WTC11 (cell line): ENCODE measurements around the gene MGAT3. TPM values are rescaled to one million over a fixed set of nuclear protein-coding genes. Genes with fewer than 3 reads are reported as not detected.

Source experiments
- ATAC-seq: fragments of 200-7000 bp; cut with Tn5 transposase; 2 replicates; pipeline ENCODE4 v1.10.0; 2021; ENCODE audit warnings: mild to moderate bottlenecking, moderate library complexity
- CTCF ChIA-PET: fragments of 300-600 bp; sonication (Branson Sonifier 250); formaldehyde crosslinking; loops from one replicate; lab custom pipeline; 2021; ENCODE audit warnings: antibody characterized with exemption; lab: Charles Lee
- POLR2A ChIA-PET: fragments of 350-600 bp; sonication (Branson Sonifier 250); formaldehyde crosslinking; loops from one replicate; lab custom pipeline; 2021; ENCODE audit warnings: antibody characterized with exemption; lab: Charles Lee
- DNase-seq: peaks from one replicate; pipeline ENCODE4 v3.0.0; 2021; ENCODE audit warnings: low spot score
- H3K27ac Mint-ChIP-seq: 2 replicates; pipeline ENCODE4 v1.8.0; 2021; ENCODE audit warnings: mixed read lengths
- H3K27me3 Mint-ChIP-seq: 2 replicates; pipeline ENCODE4 v1.8.0; 2021; ENCODE audit warnings: low read depth, mild to moderate bottlenecking, moderate library complexity, mixed read lengths
- H3K36me3 Mint-ChIP-seq: 2 replicates; pipeline ENCODE4 v1.8.0; 2021; ENCODE audit warnings: mixed read lengths
- H3K4me1 Mint-ChIP-seq: 2 replicates; pipeline ENCODE4 v1.8.0; 2022; ENCODE audit warnings: mixed read lengths
- H3K4me3 Mint-ChIP-seq: 2 replicates; pipeline ENCODE4 v1.8.0; 2021; ENCODE audit warnings: mild to moderate bottlenecking, moderate library complexity, mixed read lengths
- H3K9me3 Mint-ChIP-seq: 2 replicates; pipeline ENCODE4 v1.8.0; 2021; ENCODE audit warnings: mixed read lengths
- CTCF ChIP-seq: fragments of 200-600 bp; IDR thresholded peaks from 2 replicates; pipeline ENCODE4 v1.8.0; 2022; ENCODE audit warnings: antibody characterized with exemption
- E2F1 ChIP-seq: sonication (generic); formaldehyde crosslinking; IDR thresholded peaks from 2 replicates; pipeline ENCODE4 v1.8.0; 2022; ENCODE audit warnings: mild to moderate bottlenecking, missing genetic modification reagents
- E2F4 ChIP-seq: sonication (generic); formaldehyde crosslinking; IDR thresholded peaks from 2 replicates; pipeline ENCODE4 v1.8.1; 2022; ENCODE audit warnings: low read depth, mild to moderate bottlenecking, moderate library complexity, missing genetic modification reagents, borderline replicate concordance
- ESRRA ChIP-seq: sonication (generic); formaldehyde crosslinking; IDR thresholded peaks from 2 replicates; pipeline ENCODE4 v1.8.1; 2022; ENCODE audit warnings: mild to moderate bottlenecking, missing genetic modification reagents, borderline replicate concordance
- FOXJ3 ChIP-seq: sonication (generic); formaldehyde crosslinking; IDR thresholded peaks from 2 replicates; pipeline ENCODE4 v1.9.0; 2021; ENCODE audit warnings: missing genetic modification reagents, mild to moderate bottlenecking, borderline replicate concordance
- FOXK1 ChIP-seq: sonication (generic); formaldehyde crosslinking; IDR thresholded peaks from 2 replicates; pipeline ENCODE4 v1.8.0; 2022; ENCODE audit warnings: mild to moderate bottlenecking, moderate library complexity, missing genetic modification reagents
- FOXP4 ChIP-seq: sonication (generic); formaldehyde crosslinking; IDR thresholded peaks from 2 replicates; pipeline ENCODE4 v1.8.0; 2022; ENCODE audit warnings: mild to moderate bottlenecking, missing genetic modification reagents
- GRHL2 ChIP-seq: fragments of 250-450 bp; sonication (Bioruptor Pico); IDR thresholded peaks from 2 replicates; pipeline ENCODE4 v1.8.0; 2022; ENCODE audit warnings: mild to moderate bottlenecking, moderate library complexity; ENCODE audit not compliant: insufficient replicate concordance, severe bottlenecking
- IRF2 ChIP-seq: sonication (generic); formaldehyde crosslinking; IDR thresholded peaks from 2 replicates; pipeline ENCODE4 v1.8.0; 2022; ENCODE audit warnings: low read depth, missing genetic modification reagents, borderline replicate concordance
- JUN ChIP-seq: sonication (generic); formaldehyde crosslinking; IDR thresholded peaks from 2 replicates; pipeline ENCODE4 v1.8.0; 2023; ENCODE audit warnings: mild to moderate bottlenecking, missing genetic modification reagents
- RORB ChIP-seq: fragments of 250-450 bp; sonication (Bioruptor Pico); IDR thresholded peaks from 2 replicates; pipeline ENCODE4 v1.9.0; 2021; ENCODE audit warnings: mild to moderate bottlenecking
- TEAD1 ChIP-seq: sonication (generic); formaldehyde crosslinking; IDR thresholded peaks from 2 replicates; pipeline ENCODE4 v1.8.0; 2022; ENCODE audit warnings: mild to moderate bottlenecking, missing genetic modification reagents
- TP53 ChIP-seq: sonication (generic); formaldehyde crosslinking; IDR thresholded peaks from 2 replicates; pipeline ENCODE4 v1.8.1; 2023; ENCODE audit warnings: mild to moderate bottlenecking, missing genetic modification reagents
- USF2 ChIP-seq: sonication (generic); formaldehyde crosslinking; IDR thresholded peaks from 2 replicates; pipeline ENCODE4 v1.8.1; 2023; ENCODE audit warnings: mild to moderate bottlenecking, missing genetic modification reagents, moderate library complexity
- ZNF121 ChIP-seq: sonication (generic); formaldehyde crosslinking; IDR thresholded peaks from 2 replicates; pipeline ENCODE4 v1.8.0; 2023; ENCODE audit warnings: missing genetic modification reagents
- ZNF232 ChIP-seq: sonication (generic); formaldehyde crosslinking; IDR thresholded peaks from 2 replicates; pipeline ENCODE4 v1.8.0; 2022; ENCODE audit warnings: mild to moderate bottlenecking, missing genetic modification reagents
- ZNF425 ChIP-seq: fragments of 250-450 bp; sonication (Bioruptor Pico); conservative IDR thresholded peaks from 2 replicates; pipeline ENCODE4 v1.9.0; 2021; ENCODE audit warnings: mild to moderate bottlenecking
- ZNF671 ChIP-seq: fragments of 250-450 bp; sonication (Bioruptor Pico); IDR thresholded peaks from 2 replicates; pipeline ENCODE4 v1.8.0; 2021; ENCODE audit warnings: mild to moderate bottlenecking
- ZSCAN18 ChIP-seq: fragments of 250-450 bp; sonication (Bioruptor Pico); IDR thresholded peaks from 2 replicates; pipeline ENCODE4 v2.1.2; 2022; ENCODE audit warnings: mild to moderate bottlenecking, moderate library complexity
- total RNA-seq: library from RNA; stranded (reverse); gene quantifications from 3 replicates; pipeline ENCODE4 v1.2.3, GENCODE V29; 2021

The MGAT3 gene
- total RNA-seq, 1 experiment from 2014 or later: 11.4 TPM

- peak; percentile 78 for ATAC-seq
- TF ChIP-seq FOXP4 (CRISPR knock-in tag) (no peak), TEAD1 (CRISPR knock-in tag) (no peak), CTCF (peak; percentile 70)
- TF ChIP-seq, all 79 proteins: peak for 1
- H3K27ac Mint-ChIP-seq: no peak overlapping the region
- H3K36me3 Mint-ChIP-seq: no peaks in the 10 kb centered on the region
- POLR2A ChIA-PET: interaction anchor here (0.8 kb wide), 1 partner anchor 33 kb away, joined by 3 read pairs; no protein-coding TSS in a partner anchor
- peak; percentile 75 for DNase-seq
- no peaks in the 10 kb centered on the region for H3K9me3 Mint-ChIP-seq
- H3K4me1 Mint-ChIP-seq: peaks cover 2% of the 10 kb centered on the region
- CTCF ChIA-PET: interaction anchor here (0.6 to 2.1 kb wide), 47 partner anchors 9 to 513 kb away, joined by 3 to 45 read pairs (median 4); partner anchors contain the start of genes ATF4 and TAB1
- H3K27me3 Mint-ChIP-seq: peaks cover 67% of the 10 kb centered on the region
- no peak overlapping the region for H3K4me3 Mint-ChIP-seq
Observed at GRCh38 chr22:39496131-39496838, 39.5 kb downstream of the MGAT3 start.

- no peak for ATAC-seq
- Mint-ChIP-seq H3K27ac (no peak overlapping the region), H3K4me3 (no peak overlapping the region), H3K9me3 (no peaks in the 10 kb centered on the region), H3K27me3 (peaks cover 74% of the 10 kb centered on the region), H3K36me3 (no peaks in the 10 kb centered on the region), H3K4me1 (peaks cover 8% of the 10 kb centered on the region)
- ChIA-PET POLR2A (no interaction called here), CTCF (interaction anchor here (0.6 to 2.1 kb wide), 7 partner anchors 12 to 166 kb away, joined by 3 to 45 read pairs (median 9); no protein-coding TSS in a partner anchor)
- DNase-seq: no peak
- TF ChIP-seq TP53 (CRISPR knock-in tag): no peak
- TF ChIP-seq E2F4 (CRISPR knock-in tag): no peak
- TF ChIP-seq ZNF425 (CRISPR knock-in tag): no peak
- no peak for TF ChIP-seq CTCF
- no peak for TF ChIP-seq ZSCAN18 (CRISPR knock-in tag)
- TF ChIP-seq FOXK1 (CRISPR knock-in tag): no peak
- TF ChIP-seq FOXJ3 (CRISPR knock-in tag): no peak
- no peak for TF ChIP-seq ESRRA (CRISPR knock-in tag)
- TF ChIP-seq JUN (CRISPR knock-in tag): no peak
- TF ChIP-seq IRF2 (CRISPR knock-in tag): no peak
- TF ChIP-seq USF2 (CRISPR knock-in tag): no peak
- TF ChIP-seq ZNF232: no peak
- TF ChIP-seq ZNF121 (CRISPR knock-in tag): no peak
- no peak for TF ChIP-seq RORB
- no peak for TF ChIP-seq ZNF671
- TF ChIP-seq E2F1: no peak
- no peak for TF ChIP-seq GRHL2 (CRISPR knock-in tag)
Observed at GRCh38 chr22:39497429-39497828, 40.6 kb downstream of the MGAT3 start.
